A549 (cell line): ENCODE results near the gene OR13H1. TPM values are rescaled to one million over a fixed set of nuclear protein-coding genes. Genes with fewer than 3 reads are reported as not detected.
A peak's percentile ranks its signal among the peaks of the same experiment; 100 is the strongest.
"Not testable (repeated sequence)": the region's sequence is repeated elsewhere in the genome, so short reads cannot be mapped to it uniquely, and the experiment has no call there.

Experiments used
- ATAC-seq, 2 experiments: fragments of 200-7000 bp in 1 of 2; fragments of >200 bp in 1 of 2; cut with Nextera tagmentation in 1 of 2; cut with Tn5 transposase in 1 of 2; 3 replicates each; pipeline versions ENCODE4 v1.8.0 to v1.9.1; 2018 to 2020; ENCODE audit warnings: mild to moderate bottlenecking in 1 of 2, moderate library complexity in 1 of 2
- CTCF ChIA-PET: fragments of 300-600 bp; sonication (Branson Sonifier 250); formaldehyde crosslinking; extraction: SDS; loops from one replicate; lab custom pipeline; 2021; ENCODE audit warnings: antibody characterized with exemption, inconsistent platforms; lab: Yijun Ruan, JAX
- POLR2A ChIA-PET: fragments of 350-600 bp; formaldehyde crosslinking; extraction: SDS; loops from one replicate; lab custom pipeline; 2021; ENCODE audit warnings: antibody characterized with exemption, inconsistent platforms; lab: Yijun Ruan, JAX
- DNase-seq, 2 experiments: peaks; one replicate each; pipeline versions ENCODE4 v3.0.0 to v3.0.0-alpha.2; 2011 to 2016; ENCODE audit warnings: low read depth in 1 of 2, low spot score in 1 of 2
- FAIRE-seq: peaks from 2 replicates; lab custom pipeline; 2011; peaks lifted over from hg19 to GRCh38; lab: Jason Lieb, UNC
- H3K27ac ChIP-seq, 2 experiments: fragments of >200 bp; sonication (Bioruptor Twin); formaldehyde crosslinking; 3 replicates each; pipeline ENCODE4 v1.5.1; 2016 to 2017
- H3K4me1 ChIP-seq: fragments of >200 bp; sonication (Bioruptor Twin); formaldehyde crosslinking; 3 replicates; pipeline ENCODE4 v1.6.1; 2016
- H3K4me2 ChIP-seq: fragments of >200 bp; sonication (Bioruptor Twin); formaldehyde crosslinking; 3 replicates; pipeline ENCODE4 v1.6.1; 2016
- H3K4me3 ChIP-seq: fragments of >200 bp; sonication (Bioruptor Twin); formaldehyde crosslinking; 3 replicates; pipeline ENCODE4 v1.5.1; 2016
- H3K9me3 ChIP-seq: fragments of >200 bp; sonication (Bioruptor Twin); formaldehyde crosslinking; 3 replicates; pipeline ENCODE4 v1.6.1; 2016
- BHLHE40 ChIP-seq: IDR thresholded peaks from 2 replicates; pipeline ENCODE4 v1.6.1; 2012; ENCODE audit warnings: low read depth, low read length, inconsistent platforms
- CBX2 ChIP-seq: fragments of 200-600 bp; sonication (generic); IDR thresholded peaks from 2 replicates; pipeline ENCODE4 v1.6.1; 2016; ENCODE audit warnings: low read depth, mild to moderate bottlenecking, borderline replicate concordance
- HEYL ChIP-seq: fragments of 250-450 bp; sonication (Bioruptor Pico); IDR thresholded peaks from 2 replicates; pipeline ENCODE4 v1.8.0; 2021; ENCODE audit warnings: mild to moderate bottlenecking, moderate library complexity
- HOXA7 ChIP-seq: fragments of 250-450 bp; sonication (Bioruptor Pico); IDR thresholded peaks from 2 replicates; pipeline ENCODE4 v1.5.0; 2020; ENCODE audit warnings: mild to moderate bottlenecking, moderate library complexity
- KDM5A ChIP-seq: fragments of 200-600 bp; sonication (generic); IDR thresholded peaks from 2 replicates; pipeline ENCODE4 v1.6.1; 2016; ENCODE audit warnings: antibody characterized with exemption, mild to moderate bottlenecking
- MYC ChIP-seq: IDR thresholded peaks from 2 replicates; pipeline ENCODE4 v1.6.1; 2012; ENCODE audit warnings: mild to moderate bottlenecking, inconsistent platforms, low read length, improper control_type of control experiment, borderline replicate concordance
- NPAS2 ChIP-seq: fragments of 250-450 bp; sonication (Bioruptor Pico); IDR thresholded peaks from 2 replicates; pipeline ENCODE4 v1.8.0; 2022; ENCODE audit warnings: mild to moderate bottlenecking, moderate library complexity, borderline replicate concordance
- PBX3 ChIP-seq: IDR thresholded peaks from 2 replicates; pipeline ENCODE4 v1.6.1; 2012
- PHF8 ChIP-seq: fragments of 200-600 bp; sonication (generic); IDR thresholded peaks from 2 replicates; pipeline ENCODE4 v1.6.1; 2016; ENCODE audit warnings: low read depth, mild to moderate bottlenecking, antibody characterized with exemption, moderate library complexity, borderline replicate concordance
- POLR2AphosphoS2 ChIP-seq: conservative IDR thresholded peaks from 2 replicates; pipeline ENCODE4 v1.6.1; 2012; ENCODE audit warnings: low read length, improper control_type of control experiment, inconsistent platforms
- RAD21 ChIP-seq, 2 experiments: fragments of >200 bp in 1 of 2; sonication (Bioruptor Twin) in 1 of 2; formaldehyde crosslinking in 1 of 2; IDR thresholded peaks in 1 of 2; conservative IDR thresholded peaks in 1 of 2; 2 replicates in 1 of 2; 3 replicates in 1 of 2; pipeline ENCODE4 v1.6.1; 2012 to 2018; ENCODE audit warnings: inconsistent platforms in 1 of 2
- RCOR1 ChIP-seq: fragments of 150-350 bp; IDR thresholded peaks from 2 replicates; pipeline ENCODE4 v1.6.1; 2014; ENCODE audit warnings: antibody characterized with exemption, low read length, low read depth
- RFX5 ChIP-seq: fragments of 450-650 bp; IDR thresholded peaks from 2 replicates; pipeline ENCODE4 v1.7.1; 2014; ENCODE audit warnings: antibody characterized with exemption, mild to moderate bottlenecking, moderate library complexity
- USF2 ChIP-seq: fragments of 450-650 bp; IDR thresholded peaks from 2 replicates; pipeline ENCODE4 v1.6.1; 2014; ENCODE audit warnings: antibody characterized with exemption
- ZC3H11A ChIP-seq: fragments of 450-650 bp; IDR thresholded peaks from 2 replicates; pipeline ENCODE4 v1.6.1; 2014; ENCODE audit warnings: antibody characterized with exemption, mild to moderate bottlenecking
- ZNF302 ChIP-seq: fragments of 250-450 bp; sonication (Bioruptor Pico); IDR thresholded peaks from 2 replicates; pipeline ENCODE4 v1.9.0; 2021; ENCODE audit warnings: inconsistent platforms, mild to moderate bottlenecking, moderate library complexity
- WGBS: methylation state at CpG from one replicate; pipeline ENCODE4 v1.1.6; 2017; ENCODE audit errors: missing lambda C conversion rate; 5-methylcytosine and 5-hydroxymethylcytosine counted together
- polyA plus RNA-seq, 4 experiments: library from polyadenylated mRNA; depleted of rRNA in 3 of 4; stranded (reverse); fragments of >200 nt; fragmentation: RNase III in 1 of 4; extraction: RNeasy Plus Mini Kit Qiagen cat#74134 plus additional on column Dnase treatment in 1 of 4; gene quantifications; 2 replicates in 3 of 4; 3 replicates in 1 of 4; pipeline ENCODE4 v1.2.3, GENCODE V29; 2011 to 2017

OR13H1 gene
- polyA plus RNA-seq, 2 of the 4 experiments (the other 2 are of a cell fraction), result not detected

- 0 out of 5 replicates have a peak, but pooled peaks of 1 of the 2 experiments have one; percentile 11 for TF ChIP-seq RAD21 (conservative IDR thresholded peaks at IDR 0.05 in 1 of 2, IDR thresholded peaks at IDR 0.05 in 1 of 2)
- TF ChIP-seq PHF8, result peak; percentile 6; the same call in 1 of the 2 replicates
- POLR2A ChIA-PET, CTCF ChIA-PET, FAIRE-seq, H3K9me3 ChIP-seq: not testable (repeated sequence)
- H3K4me1 ChIP-seq, result peaks cover 24% of the 10 kb centered on the region; the same call in 2 of the 3 replicates
- ATAC-seq (peak in 1 of 2 experiments; percentile 24; a peak in 1 of 6 replicates), DNase-seq (peak in 1 of 2 experiments; percentile 83)
- H3K4me3 ChIP-seq, result peak overlapping the region; percentile 81
- peak overlapping the region; percentile 83 for H3K4me2 ChIP-seq
- WGBS, result 2% methylated on average over 6 of the region's 34 CpGs
- peak overlapping the region; percentile 84 to 87 for H3K27ac ChIP-seq
Measured at GRCh38 chrX:131578735-131579367, 35.0 kb downstream of the OR13H1 start.

- FAIRE-seq (no peak), DNase-seq (peak in 1 of 2 experiments; percentile 3), ATAC-seq (no peak)
- peaks cover 9% of the 10 kb centered on the region; the same call in 2 of the 3 replicates for H3K4me1 ChIP-seq
- no peak overlapping the region for H3K27ac ChIP-seq
- H3K4me3 ChIP-seq, result no peak overlapping the region
- 0 out of 3 replicates have a peak overlapping the region, but pooled peaks have one; percentile 11 for H3K4me2 ChIP-seq
- WGBS, result 23% methylated on average over 4 of the region's 4 CpGs
- ChIA-PET CTCF (interaction anchor here (0.7 kb wide), 1 partner anchor 37 kb away, joined by 4 read pairs; no protein-coding TSS in a partner anchor), POLR2A (no interaction called here)
- no peaks in the 10 kb centered on the region for H3K9me3 ChIP-seq
- TF ChIP-seq RFX5 (no peak), POLR2AphosphoS2 (no peak), HEYL (CRISPR knock-in tag) (no peak), ZNF302 (no peak), BHLHE40 (no peak), CBX2 (no peak), MYC (no peak), USF2 (no peak), ZC3H11A (no peak), KDM5A (no peak), RCOR1 (no peak), PBX3 (no peak), HOXA7 (CRISPR knock-in tag) (no peak), NPAS2 (CRISPR knock-in tag) (no peak)
Measured at GRCh38 chrX:131588995-131589394, 45.1 kb downstream of the OR13H1 start.
